HG02970 (cell line): Measurements from ENCODE around the gene GNB5.
"Not testable (repeated sequence)": the region's sequence is repeated elsewhere in the genome, so short reads cannot be mapped to it uniquely, and the experiment has no call there.

Experiments used
- ATAC-seq: cut with Tn5 transposase; IDR thresholded peaks from one replicate; pipeline ENCODE4 v1.9.1; 2021; ENCODE audit warnings: mild to moderate bottlenecking, moderate library complexity, moderate number of reproducible peaks; ENCODE audit not compliant: unreplicated experiment, low FRiP score

Gene GNB5

DNA sequence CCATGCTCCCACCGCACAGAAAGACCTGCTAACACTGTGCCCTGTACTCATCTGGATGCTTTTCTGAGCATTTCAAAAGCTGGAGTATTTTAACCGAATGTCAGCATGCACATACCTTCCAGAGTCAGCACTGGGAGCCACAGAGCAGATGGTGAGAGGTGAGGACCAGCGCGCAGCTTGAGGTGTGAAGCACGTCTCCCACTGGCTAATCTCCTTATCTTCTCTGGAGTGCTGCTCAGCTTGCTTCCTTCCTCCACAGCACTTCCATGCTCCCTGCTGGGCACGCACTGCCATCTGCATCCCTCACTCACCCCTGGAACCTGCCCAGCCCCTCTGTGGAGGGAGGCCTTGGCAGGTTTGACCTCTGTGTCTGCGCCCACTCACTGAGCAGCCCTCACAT is at the start of gene GNB5:
GNB5 (minus strand) TSS at position 186 of the 400 bp plus-strand sequence. CDS start 6,716 bp downstream, outside the sequence.
- ATAC-seq = no peak

DNA sequence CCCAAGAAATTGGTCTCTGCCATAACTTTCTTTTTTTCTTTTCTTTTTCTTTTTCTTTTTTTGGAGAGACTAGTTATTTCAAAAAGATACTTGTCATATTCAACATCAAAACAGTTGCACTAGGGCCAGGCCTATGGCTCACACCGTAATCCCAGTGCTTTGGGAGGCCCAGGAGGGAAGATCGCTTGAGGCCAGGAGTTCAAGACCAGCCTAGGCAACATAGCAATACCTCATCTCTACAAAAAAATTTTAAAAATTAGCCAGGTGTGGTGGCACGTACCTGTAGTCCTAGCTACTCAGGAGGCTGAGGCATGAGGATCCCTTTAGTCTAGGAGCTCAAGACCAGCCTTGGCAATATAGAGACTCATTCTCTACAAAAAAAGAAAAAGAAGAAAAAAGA is 49.0 kb upstream of the GNB5 start:
- ATAC-seq = no peak

DNA sequence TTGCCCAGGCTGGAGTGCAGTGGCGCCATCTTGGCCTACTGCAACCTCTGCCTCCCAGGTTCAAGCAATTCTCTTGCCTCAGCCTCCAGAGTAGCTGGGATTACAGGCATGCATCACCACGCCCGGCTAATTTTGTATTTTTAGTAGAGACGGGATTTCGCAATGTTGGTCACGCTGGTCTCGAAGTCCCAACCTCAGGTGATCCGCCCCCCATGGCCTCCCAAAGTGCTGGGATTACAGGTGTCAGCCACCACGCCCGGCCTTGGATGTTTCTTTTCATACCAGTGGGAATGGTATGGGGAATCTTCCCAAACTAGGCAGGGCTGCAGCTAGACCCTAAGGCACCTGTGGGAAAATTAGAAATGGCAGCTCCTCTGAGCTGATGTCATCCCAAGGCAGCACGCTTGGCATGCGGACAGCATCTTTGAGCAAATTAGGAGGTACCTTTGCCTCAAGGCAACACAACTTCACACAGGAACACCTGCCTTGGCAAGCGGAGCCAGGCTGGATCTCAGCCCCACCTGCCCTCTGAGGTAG is 47.9 kb upstream of the GNB5 start:
- not testable (repeated sequence) for ATAC-seq

DNA sequence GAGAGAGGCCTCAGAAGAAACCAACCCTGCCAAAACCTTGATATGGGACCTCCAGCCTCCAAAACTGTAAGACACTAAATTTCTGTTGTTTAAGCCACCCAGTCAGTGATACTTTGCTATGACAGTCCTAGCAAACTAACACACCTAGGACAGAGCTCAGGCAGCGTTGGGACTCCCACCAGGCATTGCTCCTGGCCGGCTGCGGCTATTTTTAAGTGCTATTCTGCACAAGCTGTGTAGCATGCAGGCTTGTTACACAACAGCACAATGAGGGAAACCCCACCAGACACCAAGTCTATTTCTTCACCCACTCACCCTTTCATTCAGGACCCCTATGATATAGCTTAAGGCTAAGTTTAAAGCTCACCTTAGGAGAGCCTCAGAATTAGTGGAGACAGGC is 47.0 kb upstream of the GNB5 start:
- ATAC-seq = no peak

DNA sequence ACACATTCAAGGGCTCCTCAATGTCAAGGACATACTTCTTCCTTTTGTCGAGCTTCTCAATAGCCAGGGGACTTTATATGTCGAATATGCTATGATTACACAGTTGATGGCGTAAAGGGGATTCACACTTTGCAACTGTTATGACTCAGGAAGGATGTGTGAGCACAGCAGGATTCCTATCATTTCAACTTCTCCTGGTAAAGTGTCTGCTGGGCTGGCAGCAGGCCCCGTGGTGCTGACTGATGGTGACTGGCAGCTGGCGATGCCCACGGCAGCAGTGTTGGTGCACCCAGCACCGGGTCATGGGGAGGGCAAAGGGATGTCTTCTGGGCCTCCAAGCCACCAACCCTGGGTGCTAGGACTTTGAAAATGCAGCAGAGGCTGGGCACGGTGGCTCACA is 44.8 kb upstream of the GNB5 start:
- no peak for ATAC-seq

DNA sequence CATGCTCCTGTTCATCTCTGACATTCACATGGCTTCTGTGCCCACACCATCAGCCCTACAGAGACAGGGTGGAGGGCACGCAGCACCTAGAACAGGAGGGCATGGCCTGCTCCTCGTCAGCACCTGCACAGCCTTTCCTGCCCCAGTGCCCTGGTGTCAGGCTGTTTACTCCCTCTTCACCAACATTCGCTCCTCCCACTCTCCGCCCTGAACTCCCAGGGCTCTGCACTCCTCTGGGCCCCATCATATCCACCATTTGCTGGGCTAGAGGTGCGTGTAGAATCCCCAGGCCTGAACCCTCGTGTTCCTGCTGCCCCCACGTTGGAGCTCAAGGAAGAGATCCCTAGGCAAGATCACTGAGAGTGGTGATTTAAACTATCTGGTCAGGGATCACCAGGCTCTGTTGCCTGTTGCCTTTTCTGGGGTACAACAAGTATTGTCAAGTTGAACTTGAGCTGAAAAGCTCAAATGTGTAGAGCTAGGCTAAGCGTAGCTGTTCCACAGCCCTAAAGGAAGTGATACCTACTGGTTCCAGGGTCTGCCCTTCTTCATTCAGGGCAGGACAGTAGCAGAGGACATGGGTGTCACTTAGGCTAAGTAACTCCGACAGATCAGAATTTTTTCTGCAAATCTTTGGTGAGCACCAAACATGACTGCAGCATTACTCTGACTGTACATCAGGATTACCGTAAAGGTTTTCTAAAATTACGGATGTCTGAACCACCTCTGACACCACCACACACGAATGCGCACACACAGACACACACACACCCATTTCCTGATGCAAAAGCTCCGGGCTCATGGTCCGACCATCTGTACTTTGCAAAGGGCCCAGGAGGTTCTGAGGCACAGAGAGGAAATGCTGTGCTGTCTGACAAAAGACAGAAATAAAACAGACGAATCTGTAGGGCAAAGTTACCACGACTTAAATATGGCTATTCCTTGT is 43.7 kb upstream of the GNB5 start:
- ATAC-seq = no peak

DNA sequence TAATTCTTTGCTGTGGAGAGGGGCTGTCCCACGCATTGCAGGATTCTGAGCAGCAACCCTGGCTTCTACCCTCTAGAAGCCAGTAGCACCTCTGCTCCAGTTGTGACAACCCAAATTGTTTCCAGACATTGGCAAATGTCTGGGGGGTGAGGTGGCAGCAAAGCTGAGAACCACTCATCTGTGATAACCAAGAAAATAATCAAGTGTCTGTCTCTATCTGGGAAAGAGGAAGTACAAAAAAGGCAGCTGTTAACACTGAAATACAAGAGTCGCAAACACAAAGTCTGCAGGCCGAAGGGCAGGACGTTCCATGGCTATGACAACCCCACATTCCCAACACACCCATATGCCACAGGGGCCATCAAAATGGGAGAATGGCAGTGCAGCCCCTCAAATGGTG is 42.2 kb upstream of the GNB5 start:
- no peak for ATAC-seq

DNA sequence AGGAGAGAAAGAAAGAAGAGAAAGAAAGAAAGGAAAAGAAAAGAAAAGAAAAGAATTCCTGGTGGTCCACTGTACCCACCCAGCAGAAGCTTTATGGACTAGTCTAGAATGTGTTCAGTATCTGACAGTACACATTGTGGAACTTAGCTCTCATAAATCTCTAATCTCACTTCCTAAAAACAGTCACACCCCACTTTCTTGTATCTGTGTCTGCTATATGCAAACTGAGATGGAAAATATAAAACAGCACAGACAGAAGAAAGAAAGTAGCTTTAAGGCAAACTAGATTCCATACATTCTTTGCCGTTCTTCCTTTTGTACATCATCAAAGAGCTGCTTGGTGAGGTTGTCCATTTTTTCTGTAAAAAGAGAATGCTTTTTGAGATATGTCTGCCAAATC is 41.1 kb upstream of the GNB5 start:
- ATAC-seq = peak; percentile 42

DNA sequence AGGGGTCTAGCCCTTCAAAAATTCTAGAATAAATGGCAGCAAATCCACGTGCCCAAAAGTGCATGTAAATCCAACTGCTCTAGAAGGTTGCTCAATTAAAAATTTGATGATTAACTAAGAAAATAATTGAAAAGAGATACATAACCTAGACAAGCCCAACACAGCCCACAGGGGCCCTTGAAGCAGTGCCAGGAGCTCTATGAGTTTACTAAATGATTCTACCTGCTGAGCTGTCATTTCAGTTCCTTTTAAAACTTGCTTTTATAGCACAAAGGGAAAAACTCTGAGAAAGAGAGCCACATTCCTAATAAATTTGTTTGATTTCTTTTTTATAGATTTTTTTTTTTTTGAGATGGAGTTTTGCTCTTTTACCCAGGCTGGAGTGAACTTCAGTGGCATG is 38.9 kb upstream of the GNB5 start:
- ATAC-seq = no peak

DNA sequence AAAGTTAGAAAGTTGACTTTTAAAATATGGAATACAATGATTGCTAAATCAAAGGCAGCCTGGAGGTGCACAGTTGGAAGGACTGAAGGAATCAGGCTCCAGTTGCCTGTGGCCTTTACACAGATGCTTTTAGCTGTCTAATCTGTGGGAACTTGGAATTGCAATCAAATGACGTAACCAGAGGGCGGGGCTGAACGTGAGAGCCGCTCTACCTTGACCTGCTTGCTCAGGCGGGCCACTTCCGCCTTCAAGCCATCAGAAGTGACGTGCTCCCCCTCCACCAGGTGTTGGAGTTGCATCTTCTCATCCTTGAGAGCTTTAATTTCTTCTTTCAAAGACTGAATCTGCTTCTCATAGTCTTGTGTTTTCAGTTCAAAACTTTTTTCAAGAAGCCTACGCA is 37.7 kb upstream of the GNB5 start:
- no peak for ATAC-seq

DNA sequence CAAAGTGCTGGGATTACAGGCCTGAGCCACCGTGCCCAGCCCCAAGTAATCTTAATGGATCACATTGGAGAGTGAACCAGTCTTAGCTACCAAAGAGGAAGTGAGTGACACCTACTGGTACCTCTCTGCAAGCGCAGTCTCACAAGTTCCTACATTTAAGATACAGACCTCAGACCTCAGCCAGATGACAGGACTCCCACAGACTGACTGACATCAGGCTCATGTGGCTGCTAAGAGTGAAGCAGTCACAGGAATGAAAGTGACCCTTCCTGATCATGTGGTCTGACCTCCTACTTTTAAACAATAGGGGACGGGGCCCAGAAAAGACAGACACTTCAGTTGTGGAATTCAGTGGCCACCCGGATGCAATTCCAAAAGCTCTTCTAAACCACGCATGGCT is 36.3 kb upstream of the GNB5 start:
- peak; percentile 49 for ATAC-seq

DNA sequence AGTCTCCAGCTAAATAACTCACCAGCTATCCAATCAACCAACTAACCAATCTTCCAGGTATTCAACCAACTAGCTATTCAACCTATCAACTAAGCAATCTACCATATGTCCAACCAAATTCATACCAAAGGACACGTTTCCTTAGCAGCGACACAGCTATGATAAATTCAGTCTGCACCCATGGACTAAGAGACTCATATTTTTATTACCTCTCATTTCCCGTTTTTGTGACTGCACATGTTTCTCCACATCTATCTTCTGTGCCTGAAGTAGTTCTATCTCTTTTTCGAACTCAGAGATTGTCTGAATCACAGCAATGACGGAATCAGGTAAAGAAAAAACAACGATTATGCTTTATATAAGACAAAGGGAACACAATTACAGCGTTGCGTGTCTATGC is 34.0 kb upstream of the GNB5 start:
- no peak for ATAC-seq

DNA sequence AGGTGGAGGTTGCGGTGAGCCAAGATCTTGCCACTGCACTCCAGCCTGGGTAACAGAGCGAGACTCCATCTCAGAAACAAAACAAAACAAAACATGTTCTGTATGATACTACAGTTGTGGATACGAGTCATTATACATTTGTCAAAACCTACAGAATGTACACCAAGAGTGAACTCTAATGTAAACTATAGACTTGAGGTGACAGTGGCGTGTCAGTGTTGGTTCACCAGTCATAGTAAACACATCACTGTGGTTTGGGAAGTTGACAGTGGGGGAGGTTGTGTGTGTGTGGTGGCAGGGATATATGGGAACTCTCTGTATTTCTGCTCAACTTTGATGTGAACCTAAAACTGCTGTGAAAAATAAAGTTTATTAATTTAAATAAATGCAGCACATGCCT is 33.0 kb upstream of the GNB5 start:
- no peak for ATAC-seq

DNA sequence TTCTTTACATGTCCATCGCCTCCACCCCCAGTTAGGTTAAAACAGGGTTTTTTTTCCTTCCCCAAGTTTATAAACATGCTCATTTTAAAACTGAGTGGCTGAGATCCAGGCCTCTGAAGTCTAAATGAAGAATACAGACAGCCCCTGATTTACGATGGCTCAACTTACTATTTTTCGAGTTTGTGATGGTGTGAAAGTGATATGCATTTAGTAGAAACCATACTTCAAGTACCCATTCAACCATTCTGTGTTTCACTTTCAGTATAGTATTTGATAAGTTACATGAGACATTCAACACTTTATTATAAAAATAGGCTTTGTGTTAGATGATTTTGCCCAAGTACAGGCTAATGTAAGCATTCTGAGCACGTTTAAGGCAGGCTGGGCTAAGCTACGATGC is 30.5 kb upstream of the GNB5 start:
- no peak for ATAC-seq

DNA sequence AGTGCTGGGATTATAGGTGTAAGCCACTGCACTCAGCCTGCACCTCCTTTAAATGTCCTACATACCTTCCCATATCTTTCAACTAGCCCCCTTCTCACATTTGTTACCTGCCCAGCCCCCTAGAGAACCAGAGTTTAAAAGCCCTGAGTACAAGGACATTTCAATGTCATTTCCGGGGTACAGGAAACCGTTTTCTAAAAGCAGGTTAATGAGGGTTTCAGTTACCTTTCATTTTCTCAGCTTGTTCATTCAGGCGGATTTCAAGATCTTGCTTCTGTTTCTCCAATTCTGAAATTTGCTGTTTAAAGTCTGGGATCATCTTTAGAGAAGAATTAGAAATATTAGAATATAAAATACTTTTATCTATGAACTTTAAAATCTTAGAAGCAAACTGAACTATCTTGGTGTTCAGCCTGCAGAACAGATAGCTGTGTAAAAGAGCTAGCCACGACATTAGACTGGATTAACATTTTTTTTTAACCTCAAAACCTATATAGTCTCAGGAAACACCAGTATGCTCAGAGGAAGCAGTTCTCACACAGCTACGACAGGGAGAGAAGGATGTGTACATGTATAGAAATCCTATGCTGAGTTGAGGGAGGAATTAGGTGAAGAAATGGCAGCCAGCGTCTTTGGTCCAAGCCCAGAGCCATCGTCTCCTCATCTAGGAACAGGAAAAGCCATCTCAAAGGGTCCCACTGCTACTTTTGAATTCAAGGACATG is 29.9 kb upstream of the GNB5 start:
- no peak for ATAC-seq

DNA sequence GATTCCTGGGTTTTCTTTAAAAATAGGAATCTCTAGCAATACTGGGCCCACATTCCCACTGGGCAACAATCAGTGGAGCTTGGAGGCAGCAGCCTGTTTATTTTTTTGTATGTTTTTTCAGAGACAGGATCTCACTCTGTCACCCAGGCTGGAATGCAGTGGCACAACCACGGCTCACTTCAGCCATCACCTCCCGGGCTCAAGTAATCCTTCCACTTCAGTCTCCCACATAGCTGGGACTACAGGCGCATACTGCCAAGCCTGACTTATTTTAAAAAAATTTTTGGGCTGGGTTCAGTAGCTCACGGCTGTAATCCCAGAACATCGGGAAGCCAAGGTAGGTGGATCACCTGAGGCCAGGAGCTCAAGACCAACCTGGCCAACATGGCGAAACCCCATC is 29.1 kb upstream of the GNB5 start:
- no peak for ATAC-seq

DNA sequence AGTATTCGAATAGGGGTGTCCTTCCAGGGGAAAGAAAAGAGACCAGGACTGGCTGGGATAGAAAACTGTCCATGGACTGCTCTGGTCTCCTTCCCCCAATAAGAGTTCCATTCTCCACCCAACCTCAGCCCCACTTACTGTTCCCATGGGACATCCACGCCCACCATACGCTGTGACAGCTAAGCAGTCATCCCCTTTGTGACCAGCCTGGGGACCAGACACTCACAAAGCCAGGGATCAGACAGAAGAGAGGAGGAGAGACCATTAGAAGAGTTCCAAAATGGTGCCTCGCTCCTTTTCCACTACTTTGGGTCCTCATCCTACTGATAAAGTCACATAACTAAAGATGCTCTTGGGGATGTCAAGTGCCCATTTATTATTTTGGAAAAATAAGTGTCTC is 27.6 kb upstream of the GNB5 start:
- no peak for ATAC-seq

DNA sequence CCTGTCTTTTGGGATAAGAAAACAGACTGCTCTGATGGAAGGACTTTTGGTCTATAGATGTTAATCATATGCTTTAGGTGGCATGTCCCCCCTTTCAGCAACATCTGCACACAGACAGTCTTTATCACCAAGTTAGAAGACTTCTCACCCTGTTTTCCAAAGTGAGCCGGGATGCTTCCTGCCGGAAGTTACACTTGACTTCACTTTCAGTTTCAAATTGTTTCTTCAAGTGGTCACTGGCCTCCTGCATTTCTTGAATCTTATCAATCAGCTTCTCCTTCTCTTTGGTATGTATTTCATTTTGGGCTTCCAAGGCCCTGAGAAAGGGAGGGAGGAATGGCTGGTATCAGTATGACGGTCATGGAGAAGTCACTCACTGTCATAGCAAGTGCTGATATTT is 27.2 kb upstream of the GNB5 start:
- ATAC-seq = no peak

DNA sequence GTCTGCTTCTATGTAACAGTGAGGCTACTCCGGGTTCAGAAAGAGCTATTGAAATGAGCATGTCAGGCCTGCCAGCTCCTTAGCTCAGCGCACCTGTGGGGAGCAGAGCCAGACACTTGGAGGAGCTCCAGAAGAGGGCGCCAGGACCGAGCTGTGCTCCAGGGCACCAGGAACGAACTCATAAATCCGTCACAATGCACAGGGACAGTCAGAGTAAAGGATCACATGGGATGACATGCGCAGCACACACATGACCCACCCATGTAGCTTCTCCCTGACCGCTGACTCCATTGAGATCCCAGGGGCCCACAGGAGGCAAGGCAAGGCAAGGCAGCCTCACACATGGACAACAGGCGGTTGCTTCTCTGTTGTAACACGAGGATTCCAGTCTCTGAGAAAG is 26.0 kb upstream of the GNB5 start:
- no peak for ATAC-seq

DNA sequence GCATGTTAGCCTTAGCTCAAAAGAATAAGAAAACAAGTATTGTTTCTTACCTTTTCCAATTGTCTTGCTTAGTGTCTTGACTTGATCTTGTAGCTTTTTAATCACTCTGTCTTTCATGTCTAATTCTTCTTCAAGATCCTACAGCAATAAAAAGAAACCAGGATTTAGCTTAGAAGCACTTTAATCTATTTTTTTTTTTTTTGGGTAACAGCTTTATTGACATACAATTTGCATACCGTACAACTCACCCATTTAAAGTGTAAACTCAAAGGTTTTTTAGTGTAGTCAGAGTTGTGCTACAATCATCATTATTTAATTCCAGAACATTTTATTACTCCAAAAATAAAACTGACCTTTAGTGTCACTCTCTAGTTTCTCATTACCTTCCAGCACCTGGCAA is 23.4 kb upstream of the GNB5 start:
- no peak for ATAC-seq

DNA sequence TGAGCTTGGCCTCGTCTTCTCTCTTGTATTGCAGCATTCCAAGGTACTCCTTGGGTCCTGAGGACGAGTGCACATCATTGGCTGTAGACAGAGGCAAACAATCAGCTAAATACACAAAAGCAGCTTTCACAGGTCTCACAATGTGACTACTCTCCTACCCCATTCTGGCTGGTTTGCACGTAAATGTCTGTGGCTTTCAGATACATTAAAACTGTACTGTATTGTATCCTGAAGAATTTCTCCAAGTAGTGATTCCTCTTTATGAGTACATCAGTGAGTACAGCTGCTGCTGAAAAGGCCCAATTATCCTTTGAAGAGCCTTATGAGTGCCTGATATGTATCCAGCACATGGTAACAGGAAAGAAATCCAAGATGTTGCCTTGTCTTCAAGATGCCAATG is 22.0 kb upstream of the GNB5 start:
- ATAC-seq = no peak
